Measurements from ENCODE around the gene HSPA6. TPM values are rescaled to one million over a fixed set of nuclear protein-coding genes. Genes with fewer than 3 reads are reported as not detected.
"Not testable (repeated sequence)": the region's sequence is repeated elsewhere in the genome, so short reads cannot be mapped to it uniquely, and the experiment has no call there.

HSPA6 gene
- total RNA-seq, 1 donor, result under 0.01 TPM

GRCh38 chr1:161524742-161525291 is 477 bp downstream of the HSPA6 start:
- DNase-seq (ENCODE audit: low read depth), result not testable (repeated sequence)
- peak overlapping the region; percentile 40 for H3K4me3 ChIP-seq (ENCODE audit: low read depth, low read length)

GRCh38 chr1:161525321-161525720 is 981 bp downstream of the HSPA6 start:
- not testable (repeated sequence) for DNase-seq (ENCODE audit: low read depth); H3K4me3 ChIP-seq (ENCODE audit: low read depth, low read length)

GRCh38 chr1:161525918-161526317 is 1.6 kb downstream of the HSPA6 start:
- not testable (repeated sequence) for DNase-seq (ENCODE audit: low read depth); H3K4me3 ChIP-seq (ENCODE audit: low read depth, low read length)

- DNase-seq (ENCODE audit: low read depth); H3K4me3 ChIP-seq (ENCODE audit: low read depth, low read length): not testable (repeated sequence)
These were observed 4.2 kb downstream of the HSPA6 start for GRCh38 chr1:161528550-161528949.

- peak overlapping the region; percentile 63 for H3K4me3 ChIP-seq (ENCODE audit: low read depth, low read length)
- not testable (repeated sequence) for DNase-seq (ENCODE audit: low read depth)
These were observed 5.2 kb downstream of the HSPA6 start for GRCh38 chr1:161529463-161530104.

- DNase-seq (ENCODE audit: low read depth), result peak; percentile 74
- peak overlapping the region; percentile 63 for H3K4me3 ChIP-seq (ENCODE audit: low read depth, low read length)
These were observed 5.8 kb downstream of the HSPA6 start for GRCh38 chr1:161530158-161530557.

- peak; percentile 91 for DNase-seq (ENCODE audit: low read depth)
- peak overlapping the region; percentile 63 for H3K4me3 ChIP-seq (ENCODE audit: low read depth, low read length)
These were observed 6.6 kb downstream of the HSPA6 start for GRCh38 chr1:161530671-161531641.

- no peak for TF ChIP-seq CTCF (IDR thresholded peaks at IDR 0.05; ENCODE audit: insufficient read depth, low read depth, low read length)
- H3K4me3 ChIP-seq (ENCODE audit: low read depth, low read length), result no peak overlapping the region
- DNase-seq (ENCODE audit: low read depth), result no peak
These were observed 7.8 kb downstream of the HSPA6 start for GRCh38 chr1:161531986-161532643.

GRCh38 chr1:161532644-161533567 is 8.6 kb downstream of the HSPA6 start:
- DNase-seq (ENCODE audit: low read depth); H3K4me3 ChIP-seq (ENCODE audit: low read depth, low read length): not testable (repeated sequence)

GRCh38 chr1:161537068-161537669 is 12.8 kb downstream of the HSPA6 start:
- not testable (repeated sequence) for H3K4me3 ChIP-seq (ENCODE audit: low read depth, low read length); DNase-seq (ENCODE audit: low read depth)

GRCh38 chr1:161538925-161539479 is 14.7 kb downstream of the HSPA6 start:
- not testable (repeated sequence) for DNase-seq (ENCODE audit: low read depth); H3K4me3 ChIP-seq (ENCODE audit: low read depth, low read length)

- peak overlapping the region; percentile 53 for H3K4me3 ChIP-seq (ENCODE audit: low read depth, low read length)
- peak; percentile 75 for DNase-seq (ENCODE audit: low read depth)
These were observed 15.6 kb downstream of the HSPA6 start for GRCh38 chr1:161539731-161540569.

- H3K4me3 ChIP-seq (ENCODE audit: low read depth, low read length), result peak overlapping the region; percentile 53
- not testable (repeated sequence) for DNase-seq (ENCODE audit: low read depth)
These were observed 16.2 kb downstream of the HSPA6 start for GRCh38 chr1:161540570-161540960.

- H3K4me3 ChIP-seq (ENCODE audit: low read depth, low read length); DNase-seq (ENCODE audit: low read depth): not testable (repeated sequence)
These were observed 17.8 kb downstream of the HSPA6 start for GRCh38 chr1:161542091-161542559.

GRCh38 chr1:161543125-161543524 is 18.8 kb downstream of the HSPA6 start:
- DNase-seq (ENCODE audit: low read depth); H3K4me3 ChIP-seq (ENCODE audit: low read depth, low read length): not testable (repeated sequence)

Data from fibroblast of villous mesenchyme (primary cell).